GM12872 (cell line): ENCODE results near the gene TMEM51.

Experiments used
- TF ChIP-seq, protein P1 (sequence below): IDR thresholded peaks from 3 replicates; pipeline ENCODE4 v1.5.1; 2011; ENCODE audit warnings: low read depth, mild to moderate bottlenecking, low read length, moderate library complexity; ENCODE audit not compliant: insufficient read depth

The TMEM51 gene

DNA sequence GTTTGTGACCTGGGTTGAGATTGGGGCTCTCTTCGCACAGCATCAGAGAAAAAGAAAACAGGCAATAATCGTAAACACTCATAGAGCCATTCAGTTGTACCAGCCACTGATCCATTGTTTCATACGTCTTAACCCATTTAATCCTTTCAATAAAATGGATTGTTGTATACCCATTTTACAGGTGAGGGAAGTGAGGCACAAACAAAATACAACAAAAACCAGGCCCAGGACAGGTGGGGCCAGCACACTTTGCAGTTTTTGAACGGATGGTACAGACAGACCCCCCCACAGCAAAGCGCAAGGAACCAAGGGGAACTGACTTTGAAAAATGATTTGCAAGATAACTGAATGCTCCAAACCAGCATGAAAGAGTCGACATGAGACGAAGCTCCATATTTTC lies 89.2 kb downstream of the TMEM51 start:
- TF ChIP-seq, protein P1, sequence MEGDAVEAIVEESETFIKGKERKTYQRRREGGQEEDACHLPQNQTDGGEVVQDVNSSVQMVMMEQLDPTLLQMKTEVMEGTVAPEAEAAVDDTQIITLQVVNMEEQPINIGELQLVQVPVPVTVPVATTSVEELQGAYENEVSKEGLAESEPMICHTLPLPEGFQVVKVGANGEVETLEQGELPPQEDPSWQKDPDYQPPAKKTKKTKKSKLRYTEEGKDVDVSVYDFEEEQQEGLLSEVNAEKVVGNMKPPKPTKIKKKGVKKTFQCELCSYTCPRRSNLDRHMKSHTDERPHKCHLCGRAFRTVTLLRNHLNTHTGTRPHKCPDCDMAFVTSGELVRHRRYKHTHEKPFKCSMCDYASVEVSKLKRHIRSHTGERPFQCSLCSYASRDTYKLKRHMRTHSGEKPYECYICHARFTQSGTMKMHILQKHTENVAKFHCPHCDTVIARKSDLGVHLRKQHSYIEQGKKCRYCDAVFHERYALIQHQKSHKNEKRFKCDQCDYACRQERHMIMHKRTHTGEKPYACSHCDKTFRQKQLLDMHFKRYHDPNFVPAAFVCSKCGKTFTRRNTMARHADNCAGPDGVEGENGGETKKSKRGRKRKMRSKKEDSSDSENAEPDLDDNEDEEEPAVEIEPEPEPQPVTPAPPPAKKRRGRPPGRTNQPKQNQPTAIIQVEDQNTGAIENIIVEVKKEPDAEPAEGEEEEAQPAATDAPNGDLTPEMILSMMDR: no peak

DNA sequence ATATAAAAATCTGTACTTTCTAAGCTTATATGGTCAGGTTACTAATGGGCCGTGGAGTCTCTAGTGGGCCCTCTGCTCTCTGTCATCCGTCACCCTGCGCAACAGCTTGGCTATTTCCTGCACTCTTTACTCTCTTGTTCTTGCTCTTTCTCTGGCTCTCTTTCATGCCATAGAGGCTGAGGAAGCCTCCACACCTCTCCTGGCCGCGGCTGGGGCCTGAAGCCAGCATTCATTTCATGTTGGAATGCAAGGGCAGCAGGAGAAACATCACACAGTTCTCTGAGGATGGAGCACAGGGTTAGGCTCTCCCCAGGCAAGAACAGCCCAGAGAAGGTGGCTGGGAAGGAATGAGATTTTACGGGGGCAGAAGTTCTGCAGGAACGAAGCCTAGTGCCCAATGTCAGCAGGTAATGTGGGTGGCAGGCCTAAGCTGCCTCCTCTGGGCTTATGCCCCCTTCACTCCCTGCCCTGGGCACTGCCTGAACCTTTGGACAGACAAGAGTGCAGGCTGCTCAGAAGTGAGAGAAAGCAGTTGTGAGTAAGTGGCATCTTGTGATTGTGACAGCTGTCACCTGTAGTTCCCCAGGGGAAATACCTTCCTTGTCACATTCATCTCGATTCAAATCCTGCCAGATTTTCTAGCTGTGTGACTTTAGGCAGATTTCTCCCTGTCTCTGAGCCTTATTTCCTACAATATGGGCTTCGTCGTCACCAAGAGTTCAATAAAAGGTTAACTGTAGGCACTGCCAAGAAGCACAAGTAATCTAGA lies 89.9 kb downstream of the TMEM51 start:
- TF ChIP-seq, protein P1: no peak

DNA sequence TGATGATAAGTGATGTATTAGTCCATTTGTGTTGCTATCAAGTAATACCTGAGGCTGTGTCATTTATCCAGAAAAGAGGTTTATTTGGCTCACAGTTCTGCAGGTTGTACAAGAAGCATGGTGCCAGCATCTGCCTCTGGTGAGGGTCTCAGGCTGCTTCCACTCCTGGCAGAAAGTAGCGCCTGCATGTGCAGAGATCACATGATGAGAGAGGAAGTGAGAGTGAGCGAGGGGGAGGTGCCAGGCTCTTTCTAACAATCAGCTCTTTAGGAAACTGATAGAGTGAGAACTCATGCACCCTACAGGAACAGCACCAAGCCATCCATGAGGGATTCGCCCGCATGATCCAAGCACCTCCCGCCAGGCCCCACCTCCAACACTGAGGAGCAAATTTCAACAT lies 91.3 kb downstream of the TMEM51 start:
- TF ChIP-seq, protein P1: no peak

DNA sequence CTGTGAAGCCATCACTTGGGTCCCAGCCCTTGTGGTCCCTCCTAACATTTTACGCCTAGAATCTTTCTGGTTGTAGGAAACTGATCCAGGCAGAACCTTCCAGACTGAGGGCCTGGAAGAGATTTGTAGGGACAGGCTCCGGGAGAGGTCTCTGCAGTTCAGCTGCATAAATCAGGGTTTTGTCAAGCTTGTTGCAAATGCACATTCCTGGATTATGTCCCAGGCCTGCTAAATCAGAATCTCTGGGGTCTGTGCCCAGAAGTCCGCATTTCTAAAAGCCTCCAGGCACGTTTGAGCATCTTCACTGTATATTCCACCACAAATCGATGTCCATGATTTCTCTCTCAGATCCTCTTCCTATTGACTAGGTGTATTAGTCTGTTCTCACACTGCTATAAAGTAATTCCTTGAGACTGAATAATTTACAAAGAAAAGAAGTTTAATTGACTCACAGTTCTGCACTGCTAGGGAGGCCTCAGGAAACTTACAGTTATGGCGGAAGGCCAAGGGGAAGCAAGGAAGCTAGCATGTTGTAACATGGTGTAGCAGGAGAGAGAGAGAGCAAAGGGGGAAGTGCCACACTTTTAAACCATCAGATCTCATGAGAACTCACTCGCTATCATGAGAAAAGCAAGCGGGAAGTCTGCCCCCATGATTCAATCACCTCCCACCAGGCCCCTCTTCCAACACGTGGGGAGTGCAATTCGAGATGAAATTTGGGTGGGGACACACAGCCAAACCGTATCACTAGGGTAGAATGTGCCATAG lies 92.2 kb downstream of the TMEM51 start:
- TF ChIP-seq, protein P1: no peak

DNA sequence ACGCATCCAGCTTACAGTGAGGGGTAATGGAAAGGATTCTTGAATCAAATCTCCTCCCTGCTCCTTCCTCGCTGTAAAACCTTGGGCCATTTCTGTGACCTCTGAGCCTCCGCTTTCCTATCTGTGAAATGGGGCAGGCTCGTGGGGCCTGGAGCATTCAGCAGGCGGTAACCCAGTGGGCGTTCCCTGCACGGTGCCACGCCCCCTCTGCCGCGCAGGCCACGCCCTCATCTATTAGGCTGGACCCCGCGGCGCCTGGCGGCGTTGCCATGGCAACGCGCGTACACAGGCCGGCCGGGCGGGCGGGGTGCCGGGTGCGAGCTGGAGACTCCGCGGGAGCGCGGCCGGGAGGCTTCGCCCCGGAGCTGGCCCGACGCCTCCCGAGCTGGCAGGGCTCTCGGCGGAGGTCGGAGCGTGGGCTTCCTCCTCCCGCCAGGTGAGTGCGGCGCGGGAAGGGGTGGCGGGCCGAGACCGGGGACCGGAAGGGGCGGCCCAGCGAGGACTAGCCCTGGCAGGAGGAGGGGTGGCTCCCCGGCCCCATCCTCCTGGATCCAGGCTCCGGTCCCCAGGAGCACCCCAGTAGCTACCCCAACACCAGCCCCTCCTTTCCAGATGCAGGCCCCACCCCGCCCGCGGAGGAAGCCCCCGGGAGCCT lies 93.5 kb downstream of the TMEM51 start, which contains the start of gene FHAD1:
Gene FHAD1 (plus strand): TSS at position 264 of the 655 bp plus-strand sequence. CDS start 4,562 bp downstream, outside the sequence.
- TF ChIP-seq, protein P1: no peak

DNA sequence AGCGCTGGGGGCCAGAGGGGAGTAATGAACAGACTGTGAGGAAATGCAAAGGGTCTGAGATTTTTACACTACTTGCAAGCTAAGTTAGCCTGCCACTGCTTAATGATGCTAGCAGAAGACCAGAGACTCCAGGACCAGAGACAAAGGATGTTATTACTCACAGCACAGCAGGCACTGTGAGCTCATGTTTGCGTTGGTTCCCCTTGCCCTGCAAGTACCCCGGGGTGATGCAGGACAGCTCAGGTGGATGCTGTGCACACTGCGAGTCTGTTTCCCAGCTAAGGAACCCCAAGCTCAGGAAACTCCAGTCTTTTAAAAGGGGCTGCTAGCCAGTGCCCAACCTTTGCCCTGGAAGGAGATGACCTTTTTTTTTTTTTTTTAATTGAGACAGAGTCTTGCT lies 94.7 kb downstream of the TMEM51 start:
- TF ChIP-seq, protein P1: no peak

DNA sequence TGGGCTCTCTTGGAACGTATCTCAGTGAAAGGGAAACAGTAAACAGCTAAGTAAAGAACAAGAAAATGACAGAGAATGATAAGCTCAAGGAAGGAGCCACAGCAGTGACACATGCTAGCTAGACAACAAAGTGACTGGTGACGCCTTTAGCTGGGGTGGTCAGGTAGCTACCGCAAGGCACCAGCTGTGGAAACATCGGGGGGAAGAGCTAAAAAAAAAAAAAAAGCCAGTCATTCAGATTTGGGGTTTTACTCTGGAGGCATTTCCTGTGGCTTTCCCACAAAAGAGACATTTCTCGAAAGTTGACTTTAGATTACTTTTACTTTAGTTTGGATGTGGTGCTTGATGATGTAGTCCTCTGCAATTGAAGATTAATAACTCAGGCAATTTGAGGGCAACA lies 95.5 kb downstream of the TMEM51 start:
- TF ChIP-seq, protein P1: no peak
